Ovary (tissue), 9 donors: ENCODE measurements around the gene CTNNBL1. TPM values are rescaled to one million over a fixed set of nuclear protein-coding genes. Genes with fewer than 3 reads are reported as not detected.

Experiments
- DNase-seq, 5 donors: peaks; one replicate each; pipeline ENCODE4 v3.0.0-alpha.2; 2019 to 2020
- H3K27ac ChIP-seq, 2 donors: fragments of 200-600 bp; one replicate each; pipeline versions ENCODE4 v1.5.1 to v1.8.0; 2019 to 2022
- H3K27me3 ChIP-seq: fragments of 200-600 bp; one replicate; pipeline ENCODE4 v1.8.0; 2022
- H3K36me3 ChIP-seq: fragments of 200-600 bp; sonication (generic); one replicate; pipeline ENCODE4 v1.5.1; 2019
- H3K4me1 ChIP-seq: one replicate; pipeline ENCODE4 v1.8.1; 2013; ENCODE audit warnings: mild to moderate bottlenecking, moderate library complexity; ENCODE audit not compliant: insufficient read depth
- H3K4me3 ChIP-seq: fragments of 200-600 bp; sonication (generic); one replicate; pipeline ENCODE4 v1.5.1; 2017
- H3K9me3 ChIP-seq, 2 donors: fragments of 200-600 bp in 1 of 2; sonication (generic) in 1 of 2; one replicate each; pipeline versions ENCODE4 v1.5.1 to v1.8.1; 2013 to 2019; ENCODE audit warnings: mild to moderate bottlenecking in 1 of 2, moderate library complexity in 1 of 2
- EP300 ChIP-seq: sonication (generic); formaldehyde crosslinking; IDR thresholded peaks from one replicate; pipeline ENCODE4 v1.6.1; 2017; ENCODE audit warnings: antibody characterized with exemption
- POLR2A ChIP-seq: fragments of 450-650 bp; IDR thresholded peaks from one replicate; pipeline ENCODE4 v1.6.1; 2017; ENCODE audit warnings: antibody characterized with exemption, mild to moderate bottlenecking, moderate library complexity
- WGBS, 3 donors: extraction: QIAGEN DNeasy Blood & Tissue Kit in 1 of 3; methylation state at CpG; one replicate each; pipeline versions ENCODE4 v1.1.5 to v1.1.7; 2013 to 2017; 5-methylcytosine and 5-hydroxymethylcytosine counted together
- intact Hi-C, 4 donors: fragments of 100-400 bp; cut with DNase I; formaldehyde crosslinking; loops; one replicate each; pipeline versions ENCODE4 v1.11.0 to v1.15.1; 2022 to 2023
- polyA plus RNA-seq, 2 donors: library from polyadenylated mRNA; stranded (reverse); fragments of 200-250 nt in 1 of 2; fragments of 350-450 nt in 1 of 2; fragmentation: Illumina TruSeq in 1 of 2; extraction: RNeasy Lipid Tissue Mini Kit (QIAGEN cat#74804) in 1 of 2; gene quantifications; one replicate each; pipeline ENCODE4 v1.2.3, GENCODE V29; 2013 to 2014
- total RNA-seq, 7 donors: library from RNA; depleted of rRNA in 2 of 7; stranded (reverse); fragments of >200 nt in 2 of 7; fragmentation: NEBNext Ultra II Directional in 3 of 7; extraction: Animal tissue kit (Norgen Biotek cat#: 25700) in 3 of 7; gene quantifications; one replicate each; pipeline versions ENCODE4 v1.1.0 to v1.2.4, GENCODE V29; 2016 to 2023
- TF ChIP-seq, protein P1 (sequence below), 3 donors: fragments of 450-650 bp in 2 of 3; fragments of 200-600 bp in 1 of 3; IDR thresholded peaks; one replicate each; pipeline versions ENCODE4 v1.5.1 to v1.8.0; 2016 to 2022; ENCODE audit warnings: antibody characterized with exemption in 3 of 3, mild to moderate bottlenecking in 1 of 3
- donor health status: DM: no; HTN: no; CAD: no; lungs with moderate emphysema.
- donor health status: DM: no; HTN: no; CAD: no.
- donor health status: Bipolar disorder and iron deficiency.
- donor health status: DM: yes; HTN: yes; CAD: no.
- donor health status: DM: no; HTN: no; CAD: no.
- donor health status: DM: yes; HTN: yes; CAD: no.

CTNNBL1 gene
- total and polyA plus RNA-seq, 9 donors: 17.3 to 58.7 (median 42.3) TPM

DNA sequence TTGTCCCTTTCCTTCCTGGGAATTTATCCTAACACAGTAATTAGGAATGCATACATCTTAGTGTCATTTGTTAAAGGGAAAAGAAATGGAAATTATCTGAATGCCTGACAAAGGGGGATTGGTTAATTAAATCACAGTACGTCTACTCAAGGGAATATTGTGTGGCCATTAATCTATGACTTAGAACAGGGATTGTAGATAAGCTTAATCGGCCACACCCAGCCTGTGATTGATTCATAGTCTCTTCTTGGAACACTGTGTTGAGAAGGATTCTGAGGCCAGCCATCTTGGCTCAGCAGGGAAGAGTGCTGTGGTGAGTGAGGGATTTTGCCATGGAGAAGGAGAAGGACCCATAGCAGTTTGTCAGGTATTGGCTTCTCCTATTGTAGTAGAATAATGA lies 50.5 kb downstream of the CTNNBL1 start:
- intact Hi-C loops: no loop called here
- DNase-seq: no peak
- WGBS, 3 donors: 88 to 95% (median 91%) methylated on average over 2 of the region's 2 CpGs
- Histone ChIP-seq H3K27ac (no peak overlapping the region), H3K4me1 (peaks cover 5% of the 10 kb centered on the region), H3K27me3 (no peaks in the 10 kb centered on the region), H3K9me3 (no peaks in the 10 kb centered on the region), H3K4me3 (no peak overlapping the region), H3K36me3 (no peaks in the 10 kb centered on the region)
- TF ChIP-seq EP300 (no peak), POLR2A (no peak)
- TF ChIP-seq, protein P1, sequence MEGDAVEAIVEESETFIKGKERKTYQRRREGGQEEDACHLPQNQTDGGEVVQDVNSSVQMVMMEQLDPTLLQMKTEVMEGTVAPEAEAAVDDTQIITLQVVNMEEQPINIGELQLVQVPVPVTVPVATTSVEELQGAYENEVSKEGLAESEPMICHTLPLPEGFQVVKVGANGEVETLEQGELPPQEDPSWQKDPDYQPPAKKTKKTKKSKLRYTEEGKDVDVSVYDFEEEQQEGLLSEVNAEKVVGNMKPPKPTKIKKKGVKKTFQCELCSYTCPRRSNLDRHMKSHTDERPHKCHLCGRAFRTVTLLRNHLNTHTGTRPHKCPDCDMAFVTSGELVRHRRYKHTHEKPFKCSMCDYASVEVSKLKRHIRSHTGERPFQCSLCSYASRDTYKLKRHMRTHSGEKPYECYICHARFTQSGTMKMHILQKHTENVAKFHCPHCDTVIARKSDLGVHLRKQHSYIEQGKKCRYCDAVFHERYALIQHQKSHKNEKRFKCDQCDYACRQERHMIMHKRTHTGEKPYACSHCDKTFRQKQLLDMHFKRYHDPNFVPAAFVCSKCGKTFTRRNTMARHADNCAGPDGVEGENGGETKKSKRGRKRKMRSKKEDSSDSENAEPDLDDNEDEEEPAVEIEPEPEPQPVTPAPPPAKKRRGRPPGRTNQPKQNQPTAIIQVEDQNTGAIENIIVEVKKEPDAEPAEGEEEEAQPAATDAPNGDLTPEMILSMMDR (IDR thresholded peaks at IDR 0.05): no peak

DNA sequence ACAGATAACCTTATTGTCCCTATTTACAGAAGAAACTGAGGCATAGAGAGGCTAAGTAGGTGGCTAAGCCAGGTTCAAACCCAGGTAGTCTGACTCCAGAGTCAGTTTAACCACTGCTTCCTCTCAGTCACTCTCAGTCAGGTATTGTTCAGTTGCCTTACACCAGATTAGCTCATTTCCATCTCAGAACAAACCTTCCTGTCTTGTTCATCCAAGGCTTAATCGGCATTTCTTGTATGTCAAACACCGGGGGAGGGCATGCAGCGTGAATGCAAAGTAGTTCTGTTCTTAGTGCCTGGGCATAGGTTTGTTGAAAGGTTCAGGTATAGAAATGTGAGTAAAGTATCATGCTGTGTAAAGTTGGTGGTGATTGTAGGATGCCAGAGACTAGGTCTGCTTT lies 51.7 kb downstream of the CTNNBL1 start:
- Histone ChIP-seq H3K4me1 (peaks cover 5% of the 10 kb centered on the region), H3K4me3 (no peak overlapping the region), H3K27me3 (no peaks in the 10 kb centered on the region), H3K27ac (no peak overlapping the region), H3K9me3 (no peaks in the 10 kb centered on the region), H3K36me3 (no peaks in the 10 kb centered on the region)
- TF ChIP-seq, protein P1 (IDR thresholded peaks at IDR 0.05): no peak
- TF ChIP-seq EP300 (no peak), POLR2A (no peak)
- WGBS, 3 donors: 87 to 98% (median 91%) methylated on average over 3 of the region's 3 CpGs
- DNase-seq: no peak
- intact Hi-C loops: no loop called here

GRCh38 chr20:37748015-37748414 lies 54.2 kb downstream of the CTNNBL1 start:
- no peaks in the 10 kb centered on the region for H3K4me1 ChIP-seq
- H3K4me3 ChIP-seq: no peak overlapping the region
- H3K9me3 ChIP-seq: no peaks in the 10 kb centered on the region
- no peaks in the 10 kb centered on the region for H3K27me3 ChIP-seq
- no peak for DNase-seq
- no peak for TF ChIP-seq EP300
- TF ChIP-seq POLR2A: no peak
- TF ChIP-seq, protein P1 (IDR thresholded peaks at IDR 0.05): no peak
- 92 to 97% (median 94%) methylated on average over 1 of the region's 1 CpG for WGBS, 3 donors
- no peak overlapping the region for H3K27ac ChIP-seq
- no peaks in the 10 kb centered on the region for H3K36me3 ChIP-seq
- intact Hi-C loops: no loop called here

DNA sequence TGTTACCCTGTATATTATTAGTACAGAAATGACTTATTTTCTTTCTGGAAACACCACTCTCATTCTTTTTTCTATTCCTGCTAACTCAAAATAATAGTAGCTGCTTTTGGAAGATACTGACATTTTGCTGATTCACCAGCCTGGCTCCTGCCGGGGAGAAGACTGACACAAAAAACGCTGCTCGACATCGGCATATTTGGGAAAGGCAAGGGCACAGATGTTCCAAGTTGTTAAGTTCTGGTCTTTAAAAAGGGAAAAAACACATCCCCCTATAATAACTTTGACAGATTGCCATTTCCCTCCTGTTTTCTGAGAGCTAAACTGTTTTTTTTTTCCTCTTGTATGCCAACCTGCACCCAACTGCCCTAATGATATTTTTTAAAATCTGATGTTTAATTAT lies 55.4 kb downstream of the CTNNBL1 start:
- DNase-seq: no peak
- intact Hi-C loops: no loop called here
- Histone ChIP-seq H3K27ac (no peak overlapping the region), H3K4me3 (no peak overlapping the region), H3K36me3 (no peaks in the 10 kb centered on the region), H3K9me3 (no peaks in the 10 kb centered on the region), H3K27me3 (no peaks in the 10 kb centered on the region), H3K4me1 (no peaks in the 10 kb centered on the region)
- TF ChIP-seq EP300 (no peak), POLR2A (no peak)
- TF ChIP-seq, protein P1 (IDR thresholded peaks at IDR 0.05): no peak
- 73 to 80% (median 80%) methylated on average over 4 of the region's 4 CpGs for WGBS, 3 donors
